MM.1S (cell line): Measurements from ENCODE around the gene CBX3.

Experiments used
- DNase-seq: peaks from one replicate; pipeline ENCODE4 v3.0.0-alpha.2; 2015
- H2AFZ ChIP-seq: fragments of 300-600 bp; sonication (generic); 2 replicates; pipeline ENCODE4 v1.6.0; 2016; ENCODE audit warnings: antibody characterized with exemption, low read length
- H3F3A ChIP-seq: fragments of 300-600 bp; sonication (generic); 2 replicates; pipeline ENCODE4 v1.6.1; 2016; ENCODE audit warnings: mild to moderate bottlenecking, antibody characterized with exemption, low read length, moderate library complexity, mixed read lengths; ENCODE audit not compliant: insufficient read depth
- H3K27ac ChIP-seq: fragments of 300-600 bp; sonication (generic); 2 replicates; pipeline ENCODE4 v1.5.1; 2016; ENCODE audit warnings: mild to moderate bottlenecking, low read length
- H3K27me3 ChIP-seq: fragments of 300-600 bp; sonication (generic); replicated peaks from 2 replicates; pipeline ENCODE4 v1.6.0; 2016; ENCODE audit warnings: low read length; ENCODE audit not compliant: insufficient read depth
- H3K36me3 ChIP-seq: fragments of 300-600 bp; sonication (generic); replicated peaks from 2 replicates; pipeline ENCODE4 v1.6.1; 2016; ENCODE audit warnings: mild to moderate bottlenecking, low read length, mixed read lengths; ENCODE audit not compliant: insufficient read depth
- H3K4me1 ChIP-seq: fragments of 300-600 bp; sonication (generic); 2 replicates; pipeline ENCODE4 v1.6.1; 2016; ENCODE audit warnings: low read length, mixed read lengths
- H3K4me2 ChIP-seq: fragments of 300-600 bp; sonication (generic); 2 replicates; pipeline ENCODE4 v1.6.0; 2016; ENCODE audit warnings: low read depth, low read length
- H3K4me3 ChIP-seq: fragments of 300-600 bp; sonication (generic); 2 replicates; pipeline ENCODE4 v1.5.1; 2016; ENCODE audit warnings: low read length, mixed read lengths
- H3K79me2 ChIP-seq: fragments of 300-600 bp; sonication (generic); 2 replicates; pipeline ENCODE4 v1.6.1; 2016; ENCODE audit warnings: mixed run types, low read length, mixed read lengths
- H3K9ac ChIP-seq: fragments of 300-600 bp; sonication (generic); 2 replicates; pipeline ENCODE4 v1.6.1; 2016; ENCODE audit warnings: low read length, mixed read lengths
- H3K9me2 ChIP-seq: fragments of 300-600 bp; sonication (generic); replicated peaks from 2 replicates; pipeline ENCODE4 v1.6.1; 2016; ENCODE audit warnings: mild to moderate bottlenecking, low read length, mixed read lengths; ENCODE audit not compliant: insufficient read depth
- H3K9me3 ChIP-seq: fragments of 300-600 bp; sonication (generic); replicated peaks from 2 replicates; pipeline ENCODE4 v1.6.1; 2016; ENCODE audit warnings: mild to moderate bottlenecking, low read length, mixed read lengths; ENCODE audit not compliant: insufficient read depth
- H4K20me1 ChIP-seq: fragments of 300-600 bp; sonication (generic); 2 replicates; pipeline ENCODE4 v1.6.1; 2016; ENCODE audit warnings: mild to moderate bottlenecking, low read length, moderate library complexity, mixed read lengths; ENCODE audit not compliant: insufficient read depth
- CTCF ChIP-seq: fragments of 300-600 bp; sonication (generic); IDR thresholded peaks from 2 replicates; pipeline ENCODE4 v1.5.1; 2016; ENCODE audit warnings: antibody characterized with exemption, low read length, mixed read lengths
- EZH2 ChIP-seq: fragments of 300-600 bp; sonication (generic); optimal IDR thresholded peaks from 2 replicates; pipeline ENCODE3; 2017; ENCODE audit warnings: low read depth, mild to moderate bottlenecking, antibody characterized with exemption, low read length, mixed read lengths
- EZH2phosphoT487 ChIP-seq: fragments of 300-600 bp; sonication (generic); IDR thresholded peaks from 2 replicates; pipeline ENCODE4 v1.6.1; 2018; ENCODE audit warnings: antibody characterized with exemption, low read length

The CBX3 gene

GRCh38 chr7:26185844-26186180 is 15.7 kb upstream of the CBX3 start:
- TF ChIP-seq EZH2phosphoT487 (no peak), EZH2 (no peak), CTCF (no peak)
- Histone ChIP-seq H3K27ac (peak overlapping the region; percentile 16; the same call in 1 of the 2 replicates), H3K9ac (no peak overlapping the region), H3K9me2 (no peaks in the 10 kb centered on the region), H3K4me1 (peaks cover 51% of the 10 kb centered on the region), H4K20me1 (peaks cover 44% of the 10 kb centered on the region), H3K4me2 (no peak overlapping the region), H3K4me3 (no peak overlapping the region), H3K79me2 (peaks cover 45% of the 10 kb centered on the region), H3F3A (peaks cover 97% of the 10 kb centered on the region), H2AFZ (no peak overlapping the region), H3K27me3 (no peaks in the 10 kb centered on the region), H3K9me3 (no peaks in the 10 kb centered on the region), H3K36me3 (peaks cover 26% of the 10 kb centered on the region)
- no peak for DNase-seq

GRCh38 chr7:26186364-26187311 is 14.9 kb upstream of the CBX3 start:
- no peak overlapping the region for H3K4me2 ChIP-seq
- H3K36me3 ChIP-seq: peaks cover 33% of the 10 kb centered on the region
- H3K9me3 ChIP-seq: no peaks in the 10 kb centered on the region
- no peak overlapping the region for H3K9ac ChIP-seq
- TF ChIP-seq EZH2: no peak
- no peak for TF ChIP-seq CTCF
- TF ChIP-seq EZH2phosphoT487: no peak
- H3K27me3 ChIP-seq: no peaks in the 10 kb centered on the region
- H4K20me1 ChIP-seq: peaks cover 53% of the 10 kb centered on the region
- H3K9me2 ChIP-seq: no peaks in the 10 kb centered on the region
- H3K27ac ChIP-seq: peak overlapping the region; percentile 2; the same call in 1 of the 2 replicates
- H3F3A ChIP-seq: peaks cover 97% of the 10 kb centered on the region
- H3K4me3 ChIP-seq: no peak overlapping the region
- no peak overlapping the region for H2AFZ ChIP-seq
- DNase-seq: no peak
- peaks cover 54% of the 10 kb centered on the region for H3K79me2 ChIP-seq
- peaks cover 59% of the 10 kb centered on the region for H3K4me1 ChIP-seq

GRCh38 chr7:26187380-26188205 is 14.0 kb upstream of the CBX3 start:
- H4K20me1 ChIP-seq: peaks cover 62% of the 10 kb centered on the region
- TF ChIP-seq CTCF (no peak), EZH2 (no peak), EZH2phosphoT487 (no peak)

More at GRCh38 chr7:26187380-26188205, 14.0 kb upstream of the CBX3 start:
- no peaks in the 10 kb centered on the region for H3K9me3 ChIP-seq
- H3K79me2 ChIP-seq: peaks cover 63% of the 10 kb centered on the region
- no peak overlapping the region for H3K4me2 ChIP-seq
- H3K9ac ChIP-seq: no peak overlapping the region
- H3K9me2 ChIP-seq: no peaks in the 10 kb centered on the region
- no peak overlapping the region for H3K4me3 ChIP-seq
- peaks cover 97% of the 10 kb centered on the region for H3F3A ChIP-seq
- peak overlapping the region; percentile 30; the same call in 1 of the 2 replicates for H3K27ac ChIP-seq
- no peak overlapping the region for H2AFZ ChIP-seq
- H3K4me1 ChIP-seq: peaks cover 63% of the 10 kb centered on the region
- peaks cover 40% of the 10 kb centered on the region for H3K36me3 ChIP-seq
- DNase-seq: no peak
- no peaks in the 10 kb centered on the region for H3K27me3 ChIP-seq
